ENCODE data around the gene SEMA4G. TPM values are rescaled to one million over a fixed set of nuclear protein-coding genes. Genes with fewer than 3 reads are reported as not detected.

SEMA4G gene, protein sequence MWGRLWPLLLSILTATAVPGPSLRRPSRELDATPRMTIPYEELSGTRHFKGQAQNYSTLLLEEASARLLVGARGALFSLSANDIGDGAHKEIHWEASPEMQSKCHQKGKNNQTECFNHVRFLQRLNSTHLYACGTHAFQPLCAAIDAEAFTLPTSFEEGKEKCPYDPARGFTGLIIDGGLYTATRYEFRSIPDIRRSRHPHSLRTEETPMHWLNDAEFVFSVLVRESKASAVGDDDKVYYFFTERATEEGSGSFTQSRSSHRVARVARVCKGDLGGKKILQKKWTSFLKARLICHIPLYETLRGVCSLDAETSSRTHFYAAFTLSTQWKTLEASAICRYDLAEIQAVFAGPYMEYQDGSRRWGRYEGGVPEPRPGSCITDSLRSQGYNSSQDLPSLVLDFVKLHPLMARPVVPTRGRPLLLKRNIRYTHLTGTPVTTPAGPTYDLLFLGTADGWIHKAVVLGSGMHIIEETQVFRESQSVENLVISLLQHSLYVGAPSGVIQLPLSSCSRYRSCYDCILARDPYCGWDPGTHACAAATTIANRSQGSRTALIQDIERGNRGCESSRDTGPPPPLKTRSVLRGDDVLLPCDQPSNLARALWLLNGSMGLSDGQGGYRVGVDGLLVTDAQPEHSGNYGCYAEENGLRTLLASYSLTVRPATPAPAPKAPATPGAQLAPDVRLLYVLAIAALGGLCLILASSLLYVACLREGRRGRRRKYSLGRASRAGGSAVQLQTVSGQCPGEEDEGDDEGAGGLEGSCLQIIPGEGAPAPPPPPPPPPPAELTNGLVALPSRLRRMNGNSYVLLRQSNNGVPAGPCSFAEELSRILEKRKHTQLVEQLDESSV
- total RNA-seq: 1 to 10 TPM in 3 of 4 donors, under 1 TPM in 1; 0.66 to 2.5 (median 1.4) TPM

DNA sequence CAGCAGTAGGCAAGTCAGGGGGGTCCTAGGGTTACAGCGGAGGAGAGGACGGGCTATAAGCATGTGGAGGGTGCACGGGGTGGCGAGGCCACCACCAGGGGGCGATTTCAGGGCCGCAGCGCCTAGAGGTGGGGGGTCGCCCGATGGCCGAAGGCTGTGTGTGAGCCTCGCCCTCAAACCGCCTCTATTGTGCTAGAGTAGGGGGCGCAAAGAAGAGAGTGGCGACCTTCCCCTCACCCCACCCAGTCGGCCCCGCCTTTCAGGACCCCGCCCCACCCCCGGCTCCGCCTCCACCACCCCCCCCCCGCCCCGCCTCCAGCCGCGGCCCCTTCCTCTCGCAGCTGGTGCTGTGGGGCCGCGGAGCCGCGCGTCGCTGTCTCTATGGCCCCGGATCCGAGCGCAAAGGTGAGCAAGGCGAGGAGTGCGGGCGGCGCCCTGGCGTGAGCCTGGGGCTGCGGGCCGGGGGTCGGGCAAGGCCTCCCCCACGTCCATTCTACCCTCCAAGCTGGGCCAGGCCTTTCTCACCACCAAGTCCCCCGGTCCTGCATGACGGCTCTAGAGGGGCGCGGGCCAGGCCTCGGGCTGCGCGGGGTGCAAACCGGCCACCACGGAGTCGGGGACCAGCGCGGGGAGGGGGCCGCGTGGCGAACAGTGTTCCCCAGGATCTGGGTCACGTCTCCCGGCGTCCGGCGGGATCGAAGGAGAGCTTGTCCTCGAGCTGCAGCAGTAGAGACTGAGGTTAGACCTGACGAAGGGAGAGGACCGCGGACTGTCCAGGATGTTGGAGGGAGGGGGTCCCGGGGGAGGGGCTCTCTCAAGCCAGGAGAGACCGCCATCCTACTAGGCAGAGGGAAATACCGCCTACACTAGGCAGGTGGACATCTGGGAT is at the start of gene SEMA4G:
TSS of gene SEMA4G (plus strand) at position 318 of the 889 bp plus-strand sequence. CDS start 3,409 bp downstream, outside the sequence.
- peaks cover 0 to 21% (median 13%) of the 10 kb centered on the region in 4 donors for H3K36me3 ChIP-seq
- peak within 1 kb of the TSS in 1 of 4 donors; percentile 3 for H3K27ac ChIP-seq (replicated peaks in 1 of 4)
- H3K4me1 ChIP-seq: peaks cover 7 to 25% (median 19%) of the 10 kb centered on the region in 4 donors
- peaks cover 0 to 5% (median 0%) of the 10 kb centered on the region in 4 donors for H3K27me3 ChIP-seq
- no peaks in the 10 kb centered on the region for H3K9me3 ChIP-seq
- peak; percentile 90 for DNase-seq (ENCODE audit: extremely low spot score)
- peak within 1 kb of the TSS; percentile 53 to 73 (median 62) for H3K4me3 ChIP-seq
- TF ChIP-seq CTCF (IDR thresholded peaks at IDR 0.05) (peak; percentile 54 to 71 (median 60)), POLR2AphosphoS5 (IDR thresholded peaks at IDR 0.05) (no peak), POLR2A (IDR thresholded peaks at IDR 0.05; ENCODE audit: low read depth) (no peak), EP300 (IDR thresholded peaks at IDR 0.05) (no peak)
- intact Hi-C loops (cut with DNase I): loop anchor here (10.0 kb wide), 1 partner anchor 45 kb away; no protein-coding TSS in a partner anchor
- WGBS: 5% methylated on average over 28 of the region's 70 CpGs

DNA sequence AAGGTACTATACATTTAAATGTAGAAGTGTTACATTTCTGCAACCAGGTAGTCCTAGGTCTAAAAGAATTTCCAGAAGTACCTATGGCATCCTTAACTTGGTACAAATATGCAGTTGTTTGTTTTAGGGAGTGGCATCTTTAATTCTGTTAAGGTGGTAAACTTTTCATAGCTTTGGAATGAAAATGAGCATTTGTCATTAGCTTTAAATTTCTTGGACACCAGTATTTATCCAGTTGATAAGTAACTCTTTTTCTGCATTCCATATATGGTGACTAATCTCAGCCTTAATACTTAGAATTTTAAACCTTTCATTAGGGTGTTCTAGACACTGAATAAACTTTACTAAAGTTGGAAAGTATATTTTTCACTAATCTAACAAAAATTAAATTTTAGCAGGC is 45.7 kb upstream of the SEMA4G start:
- no peak for TF ChIP-seq EP300 (IDR thresholded peaks at IDR 0.05)
- no peak for TF ChIP-seq POLR2A (IDR thresholded peaks at IDR 0.05; ENCODE audit: low read depth)
- no peak for TF ChIP-seq CTCF (IDR thresholded peaks at IDR 0.05)
- no peak for TF ChIP-seq POLR2AphosphoS5 (IDR thresholded peaks at IDR 0.05)
- Histone ChIP-seq H3K9me3 (no peaks in the 10 kb centered on the region), H3K36me3 (peaks cover 27 to 100% (median 78%) of the 10 kb centered on the region in 4 donors), H3K4me1 (peaks cover 0 to 4% (median 0%) of the 10 kb centered on the region in 4 donors), H3K4me3 (no peak overlapping the region), H3K27me3 (no peaks in the 10 kb centered on the region), H3K27ac (replicated peaks in 1 of 4) (no peak overlapping the region)
- intact Hi-C loops (cut with DNase I): no loop called here
- no peak for DNase-seq (ENCODE audit: extremely low spot score)

GRCh38 chr10:100927266-100927665 is 42.0 kb upstream of the SEMA4G start:
- peaks cover 49 to 100% (median 82%) of the 10 kb centered on the region in 4 donors for H3K36me3 ChIP-seq
- no peaks in the 10 kb centered on the region for H3K9me3 ChIP-seq
- H3K27ac ChIP-seq (replicated peaks in 1 of 4): no peak overlapping the region
- DNase-seq (ENCODE audit: extremely low spot score): no peak
- WGBS: 82% methylated on average over 5 of the region's 5 CpGs
- TF ChIP-seq POLR2A (IDR thresholded peaks at IDR 0.05; ENCODE audit: low read depth): no peak
- TF ChIP-seq POLR2AphosphoS5 (IDR thresholded peaks at IDR 0.05): no peak
- TF ChIP-seq CTCF (IDR thresholded peaks at IDR 0.05): no peak
- no peak for TF ChIP-seq EP300 (IDR thresholded peaks at IDR 0.05)
- H3K4me1 ChIP-seq: peaks cover 0 to 4% (median 0%) of the 10 kb centered on the region in 4 donors
- no peaks in the 10 kb centered on the region for H3K27me3 ChIP-seq
- intact Hi-C loops (cut with DNase I): no loop called here
- H3K4me3 ChIP-seq: no peak overlapping the region

- H3K27me3 ChIP-seq: no peaks in the 10 kb centered on the region
- H3K27ac ChIP-seq (replicated peaks in 1 of 4): no peak overlapping the region
- peaks cover 57 to 100% (median 83%) of the 10 kb centered on the region in 4 donors for H3K36me3 ChIP-seq
- no peaks in the 10 kb centered on the region for H3K9me3 ChIP-seq
- 74% methylated on average over 1 of the region's 1 CpG for WGBS
- peaks cover 0 to 4% (median 0%) of the 10 kb centered on the region in 4 donors for H3K4me1 ChIP-seq
- no peak for DNase-seq (ENCODE audit: extremely low spot score)
- intact Hi-C loops (cut with DNase I): no loop called here
- H3K4me3 ChIP-seq: no peak overlapping the region
- TF ChIP-seq EP300 (IDR thresholded peaks at IDR 0.05): no peak
Observed at GRCh38 chr10:100928039-100928438, 41.3 kb upstream of the SEMA4G start.
